NCI-H146 (cell line): ENCODE results near the gene WNK1.

Experiments
- DNase-seq: peaks from one replicate; lab custom pipeline; 2025; lab: John Stamatoyannopoulos, UW

WNK1 gene

GRCh38 chr12:863285-863684, 110.9 kb downstream of the WNK1 start:
- no peak for DNase-seq

DNA sequence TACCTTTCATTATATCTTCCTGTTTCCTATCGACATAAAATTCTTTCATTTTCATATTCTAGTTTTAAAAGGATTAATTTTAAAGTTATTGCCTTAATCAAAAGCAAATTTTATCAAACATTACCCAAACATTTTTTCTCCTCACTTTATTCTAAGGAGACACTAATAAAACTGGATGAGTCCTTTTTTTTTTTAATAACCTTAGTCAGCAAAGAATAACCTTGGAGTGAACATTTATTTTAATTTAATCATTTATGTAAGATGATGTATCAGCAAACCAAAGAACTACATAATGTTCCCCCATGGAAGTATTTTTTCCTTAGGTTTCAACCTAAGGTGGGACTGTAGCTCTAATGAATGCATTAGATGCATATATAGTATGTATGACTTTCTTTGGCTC, 113.2 kb downstream of the WNK1 start:
- DNase-seq: no peak

DNA sequence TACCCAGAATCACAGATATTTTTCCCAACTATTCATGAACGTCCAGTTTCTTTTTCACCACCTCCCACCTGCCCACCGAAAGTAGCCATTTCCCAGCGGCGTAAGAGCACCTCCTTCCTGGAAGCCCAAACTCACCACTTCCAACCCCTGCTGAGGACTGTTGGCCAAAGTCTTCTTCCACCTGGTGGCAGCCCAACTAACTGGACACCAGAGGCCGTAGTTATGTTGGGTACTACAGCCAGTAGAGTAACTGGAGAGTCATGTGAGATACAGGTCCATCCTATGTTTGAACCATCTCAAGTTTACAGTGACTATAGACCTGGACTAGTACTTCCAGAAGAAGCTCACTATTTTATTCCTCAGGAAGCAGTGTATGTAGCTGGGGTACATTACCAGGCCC, 115.5 kb downstream of the WNK1 start:
- DNase-seq: no peak

GRCh38 chr12:868722-869121, 116.3 kb downstream of the WNK1 start:
- DNase-seq: no peak

- no peak for DNase-seq
Observed at GRCh38 chr12:870378-870777, 118.0 kb downstream of the WNK1 start.

DNA sequence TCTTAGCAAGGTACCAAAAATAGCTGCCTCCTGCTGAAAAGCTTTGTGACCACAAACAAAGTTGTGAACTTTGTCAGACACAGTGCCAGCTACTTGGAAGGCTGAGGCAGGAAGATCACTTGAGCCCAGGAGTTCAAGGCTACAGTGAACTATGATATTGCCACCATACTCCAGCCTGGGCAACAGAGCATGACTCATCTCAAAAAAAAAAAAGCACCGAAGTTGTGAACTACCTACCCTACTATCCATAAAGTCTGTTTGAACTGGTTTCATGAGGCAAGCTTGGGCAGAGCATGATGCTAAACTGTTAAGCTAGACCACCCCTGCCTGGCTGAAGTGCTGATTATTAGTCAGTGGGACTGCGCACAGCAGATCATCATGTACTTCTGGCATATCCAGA, 121.6 kb downstream of the WNK1 start:
- no peak for DNase-seq

DNA sequence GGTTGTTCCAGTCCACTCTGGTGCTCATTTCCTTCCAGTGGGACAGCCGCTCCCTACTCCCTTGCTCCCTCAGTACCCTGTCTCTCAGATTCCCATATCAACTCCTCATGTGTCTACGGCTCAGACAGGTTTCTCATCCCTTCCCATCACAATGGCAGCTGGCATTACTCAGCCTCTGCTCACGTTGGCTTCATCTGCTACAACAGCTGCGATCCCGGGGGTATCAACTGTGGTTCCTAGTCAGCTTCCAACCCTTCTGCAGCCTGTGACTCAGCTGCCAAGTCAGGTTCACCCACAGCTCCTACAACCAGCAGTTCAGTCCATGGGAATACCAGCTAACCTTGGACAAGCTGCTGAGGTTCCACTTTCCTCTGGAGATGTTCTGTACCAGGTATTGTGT, 127.3 kb downstream of the WNK1 start:
- DNase-seq: no peak

DNA sequence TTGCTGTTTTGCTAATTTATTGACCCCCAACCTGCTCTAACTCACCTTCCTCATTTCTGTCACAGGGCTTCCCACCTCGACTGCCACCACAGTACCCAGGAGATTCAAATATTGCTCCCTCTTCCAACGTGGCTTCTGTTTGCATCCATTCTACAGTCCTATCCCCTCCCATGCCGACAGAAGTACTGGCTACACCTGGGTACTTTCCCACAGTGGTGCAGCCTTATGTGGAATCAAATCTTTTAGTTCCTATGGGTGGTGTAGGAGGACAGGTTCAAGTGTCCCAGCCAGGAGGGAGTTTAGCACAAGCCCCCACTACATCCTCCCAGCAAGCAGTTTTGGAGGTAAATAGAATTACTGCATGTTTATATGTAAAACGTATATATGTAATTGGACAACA, 128.3 kb downstream of the WNK1 start:
- DNase-seq: no peak

- no peak for DNase-seq
Observed at GRCh38 chr12:884746-885414, 132.5 kb downstream of the WNK1 start.

DNA sequence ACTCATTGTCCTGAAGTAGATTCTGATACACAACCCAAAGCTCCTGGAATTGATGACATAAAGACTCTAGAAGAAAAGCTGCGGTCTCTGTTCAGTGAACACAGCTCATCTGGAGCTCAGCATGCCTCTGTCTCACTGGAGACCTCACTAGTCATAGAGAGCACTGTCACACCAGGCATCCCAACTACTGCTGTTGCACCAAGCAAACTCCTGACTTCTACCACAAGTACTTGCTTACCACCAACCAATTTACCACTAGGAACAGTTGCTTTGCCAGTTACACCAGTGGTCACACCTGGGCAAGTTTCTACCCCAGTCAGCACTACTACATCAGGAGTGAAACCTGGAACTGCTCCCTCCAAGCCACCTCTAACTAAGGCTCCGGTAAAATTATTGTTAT, 133.3 kb downstream of the WNK1 start:
- DNase-seq: no peak

DNA sequence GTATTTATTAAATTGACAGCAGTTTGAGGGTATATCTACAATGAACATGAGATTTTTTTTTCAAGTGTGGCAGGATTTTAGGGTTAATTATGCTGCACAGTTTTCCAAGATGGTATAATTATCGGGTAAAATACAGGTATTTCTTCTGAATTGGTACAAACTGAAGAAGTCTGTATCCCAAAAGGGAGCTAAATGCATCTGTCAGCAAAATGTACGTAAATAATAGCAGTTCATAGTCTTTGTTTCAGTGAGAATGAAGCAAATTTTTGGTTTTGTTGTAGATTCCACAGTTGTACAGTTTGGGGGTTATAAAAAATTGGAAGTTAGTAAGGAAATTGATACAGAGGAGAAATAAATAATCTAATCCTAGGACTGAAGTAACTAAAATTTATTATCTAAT, 133.8 kb downstream of the WNK1 start:
- DNase-seq: no peak

- DNase-seq: no peak
Observed at GRCh38 chr12:894226-894625, 141.8 kb downstream of the WNK1 start.

DNA sequence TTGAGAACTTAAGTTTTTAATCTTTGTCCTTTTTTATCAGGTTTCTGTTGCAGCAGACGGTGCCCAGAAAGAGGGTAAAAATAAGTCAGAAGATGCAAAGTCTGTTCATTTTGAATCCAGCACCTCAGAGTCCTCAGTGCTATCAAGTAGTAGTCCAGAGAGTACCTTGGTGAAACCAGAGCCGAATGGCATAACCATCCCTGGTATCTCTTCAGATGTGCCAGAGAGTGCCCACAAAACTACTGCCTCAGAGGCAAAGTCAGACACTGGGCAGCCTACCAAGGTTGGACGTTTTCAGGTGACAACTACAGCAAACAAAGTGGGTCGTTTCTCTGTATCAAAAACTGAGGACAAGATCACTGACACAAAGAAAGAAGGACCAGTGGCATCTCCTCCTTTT, 143.7 kb downstream of the WNK1 start:
- DNase-seq: no peak

- no peak for DNase-seq
Observed at GRCh38 chr12:897386-897785, 145.0 kb downstream of the WNK1 start.

GRCh38 chr12:902581-902980, 150.2 kb downstream of the WNK1 start:
- DNase-seq: no peak

GRCh38 chr12:903055-903454, 150.7 kb downstream of the WNK1 start:
- DNase-seq: no peak

DNA sequence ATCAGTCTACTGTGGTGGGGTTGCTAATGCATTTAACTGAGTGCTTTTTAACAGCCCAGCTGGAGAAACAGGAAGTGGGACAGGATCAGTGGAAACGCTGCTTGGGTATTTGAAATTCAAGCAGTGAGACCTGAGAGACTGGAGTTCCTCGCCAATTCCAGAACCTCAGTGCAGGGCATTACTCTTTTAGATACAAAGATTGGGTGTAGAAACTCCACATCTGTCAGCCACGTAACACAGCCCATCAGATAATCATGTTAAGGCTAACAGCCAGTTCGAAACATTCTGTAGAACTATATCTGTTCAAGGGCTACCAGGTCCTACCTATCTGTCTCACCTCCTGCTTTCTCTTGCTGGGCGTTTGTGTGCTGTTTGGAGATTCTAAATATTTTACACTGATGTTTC, 151.6 kb downstream of the WNK1 start:
- no peak for DNase-seq

GRCh38 chr12:905261-906031, 153.1 kb downstream of the WNK1 start:
- DNase-seq: no peak

DNA sequence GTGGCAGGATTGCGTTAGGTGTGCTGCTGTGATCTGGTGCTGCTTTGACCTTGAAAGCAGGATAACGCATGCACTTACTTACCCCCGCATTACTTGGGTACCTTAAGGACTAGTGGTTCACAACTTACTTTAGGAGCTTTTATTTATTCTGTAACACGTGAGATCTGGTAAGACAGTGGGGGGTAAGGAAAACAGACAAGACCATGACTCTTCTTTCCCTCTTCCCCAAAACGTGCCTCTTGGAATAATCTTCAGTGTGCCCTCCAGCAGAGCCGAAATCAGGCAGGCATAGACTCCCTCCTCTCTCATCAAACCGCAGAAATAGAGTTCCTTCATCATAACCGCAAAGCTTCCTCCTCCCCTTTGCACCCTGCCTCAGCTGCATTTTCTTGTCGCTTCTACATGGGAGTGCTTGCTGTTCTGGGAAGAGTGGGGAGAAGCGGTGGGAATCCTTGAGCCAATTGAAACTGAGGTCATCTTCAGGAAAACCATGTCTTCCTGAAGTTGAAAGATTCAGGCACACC, 153.7 kb downstream of the WNK1 start:
- no peak for DNase-seq

- no peak for DNase-seq
Observed at GRCh38 chr12:907413-908185, 155.2 kb downstream of the WNK1 start.

- no peak for DNase-seq
Observed at GRCh38 chr12:909861-910260, 157.5 kb downstream of the WNK1 start.

DNA sequence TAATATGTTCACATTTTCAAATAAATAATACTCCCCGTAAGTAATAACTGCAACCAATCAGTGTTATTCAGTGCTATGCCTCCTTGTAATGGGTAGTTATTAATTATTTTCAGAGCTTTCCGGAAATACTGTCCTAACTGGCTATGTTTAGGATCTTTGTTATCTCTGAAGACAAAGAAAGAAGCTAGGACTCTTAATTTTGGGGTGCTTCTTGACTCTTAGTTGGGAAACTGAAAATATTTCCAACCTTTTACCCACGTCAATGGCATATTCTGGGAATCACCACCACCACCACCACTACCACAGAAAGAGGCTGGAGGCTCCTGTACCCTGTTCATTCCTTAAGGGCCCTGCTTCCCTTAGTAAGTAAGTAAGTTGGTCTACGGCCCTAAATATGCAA, 158.0 kb downstream of the WNK1 start:
- DNase-seq: no peak
